GM18507 (cell line): ENCODE results near the gene SLC25A6.
"Not testable (repeated sequence)": the region's sequence is repeated elsewhere in the genome, so short reads cannot be mapped to it uniquely, and the experiment has no call there.

Experiments used
- DNase-seq: peaks from one replicate; pipeline ENCODE4 v3.0.0; 2011; ENCODE audit warnings: low read depth; ENCODE audit not compliant: insufficient read length; ENCODE audit errors: extremely low spot score
- FAIRE-seq: peaks from 2 replicates; lab custom pipeline; 2011; peaks lifted over from hg19 to GRCh38; lab: Jason Lieb, UNC

SLC25A6 gene

DNA sequence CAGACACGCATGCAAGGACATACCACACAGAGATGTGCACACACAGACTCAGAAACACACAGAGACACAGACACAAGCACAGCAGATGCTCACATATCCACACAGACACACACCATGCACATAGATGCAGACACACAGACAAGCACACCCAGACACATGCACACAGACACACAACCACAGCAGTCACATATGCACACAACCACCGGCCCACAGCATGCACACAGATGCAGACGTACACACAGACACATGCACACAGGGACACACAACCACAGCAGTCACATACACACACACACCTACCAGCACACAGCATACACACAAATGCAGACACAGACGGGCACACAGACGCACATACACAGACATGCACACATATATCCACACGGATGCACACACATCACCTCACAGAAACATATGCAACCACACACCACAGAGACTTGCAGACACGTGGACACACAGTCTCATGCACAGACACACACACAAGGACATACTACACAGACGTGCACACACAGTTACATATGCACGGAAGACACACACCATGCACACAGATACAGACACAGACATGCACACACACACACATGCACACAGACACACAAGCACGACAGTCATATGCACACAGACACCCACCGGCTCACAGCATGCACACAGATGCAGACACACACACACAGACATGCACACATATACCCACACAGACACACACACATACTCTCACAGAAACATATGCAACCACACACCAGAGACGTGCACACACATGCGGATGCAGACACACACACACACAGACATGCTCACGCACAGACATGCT is 25.2 kb upstream of the SLC25A6 start:
- no peak for DNase-seq
- FAIRE-seq: no peak

GRCh38 chrX:1416327-1416784 is 24.4 kb upstream of the SLC25A6 start:
- DNase-seq: no peak
- no peak for FAIRE-seq

GRCh38 chrX:1412551-1413161 is 20.7 kb upstream of the SLC25A6 start:
- FAIRE-seq (no peak), DNase-seq (no peak)

- no peak for DNase-seq
- FAIRE-seq: no peak
These were observed 19.4 kb upstream of the SLC25A6 start for GRCh38 chrX:1411326-1411725.

GRCh38 chrX:1407035-1407434 is 15.1 kb upstream of the SLC25A6 start:
- DNase-seq: no peak
- FAIRE-seq: no peak

DNA sequence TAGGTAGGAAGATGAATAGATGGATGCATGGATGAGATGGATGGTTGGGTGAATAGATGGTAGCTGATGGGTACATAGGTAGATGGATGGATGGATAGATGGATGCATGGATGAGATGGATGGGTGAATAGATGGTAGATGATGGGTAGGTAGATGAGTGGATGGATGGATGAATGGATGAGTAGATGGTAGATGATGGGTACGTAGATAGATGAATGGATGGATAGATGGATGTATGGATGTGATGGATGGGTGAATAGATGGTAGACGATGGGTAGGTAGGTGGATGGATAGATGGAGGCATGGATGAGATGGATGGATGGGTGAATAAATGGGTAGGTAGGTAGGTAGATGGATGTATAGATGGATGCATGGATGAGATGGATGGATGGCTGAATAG is 13.9 kb upstream of the SLC25A6 start:
- not testable (repeated sequence) for FAIRE-seq, DNase-seq

DNA sequence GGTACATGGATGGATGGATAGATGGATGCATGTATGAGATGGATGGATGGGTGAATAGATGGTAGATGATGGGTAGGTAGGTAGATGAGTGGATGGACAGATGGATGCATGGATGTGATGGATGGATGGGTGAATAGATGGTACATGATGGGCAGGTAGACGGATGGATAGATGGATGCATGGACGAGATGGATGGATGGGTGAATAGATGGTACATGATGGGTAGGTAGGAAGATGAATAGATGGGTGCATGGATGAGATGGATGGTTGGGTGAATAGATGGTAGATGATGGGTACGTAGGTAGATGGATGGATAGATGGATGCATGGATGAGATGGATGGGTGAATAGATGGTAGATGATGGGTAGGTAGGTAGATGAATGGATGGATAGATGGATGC is 12.0 kb upstream of the SLC25A6 start:
- not testable (repeated sequence) for DNase-seq, FAIRE-seq

DNA sequence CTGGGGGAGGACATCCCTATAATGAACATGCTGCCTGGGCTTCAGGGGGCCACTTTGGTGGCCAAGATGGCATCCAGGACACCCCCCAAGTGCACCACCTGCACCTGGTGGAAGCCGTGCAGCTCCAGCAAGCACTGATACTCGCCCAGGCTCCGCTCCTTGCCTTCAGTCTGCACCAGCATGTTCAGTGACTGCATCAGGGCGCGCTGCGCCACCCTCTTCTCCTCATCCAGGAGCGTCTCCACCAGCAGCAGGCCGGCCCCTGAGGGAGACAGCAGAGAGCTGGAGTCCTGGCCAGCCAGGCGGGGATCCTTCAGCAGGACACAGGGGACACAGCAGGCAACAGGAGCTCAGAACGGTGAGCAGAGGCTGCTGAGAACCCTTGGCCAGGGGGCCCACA is 11.3 kb upstream of the SLC25A6 start:
- FAIRE-seq: no peak

DNA sequence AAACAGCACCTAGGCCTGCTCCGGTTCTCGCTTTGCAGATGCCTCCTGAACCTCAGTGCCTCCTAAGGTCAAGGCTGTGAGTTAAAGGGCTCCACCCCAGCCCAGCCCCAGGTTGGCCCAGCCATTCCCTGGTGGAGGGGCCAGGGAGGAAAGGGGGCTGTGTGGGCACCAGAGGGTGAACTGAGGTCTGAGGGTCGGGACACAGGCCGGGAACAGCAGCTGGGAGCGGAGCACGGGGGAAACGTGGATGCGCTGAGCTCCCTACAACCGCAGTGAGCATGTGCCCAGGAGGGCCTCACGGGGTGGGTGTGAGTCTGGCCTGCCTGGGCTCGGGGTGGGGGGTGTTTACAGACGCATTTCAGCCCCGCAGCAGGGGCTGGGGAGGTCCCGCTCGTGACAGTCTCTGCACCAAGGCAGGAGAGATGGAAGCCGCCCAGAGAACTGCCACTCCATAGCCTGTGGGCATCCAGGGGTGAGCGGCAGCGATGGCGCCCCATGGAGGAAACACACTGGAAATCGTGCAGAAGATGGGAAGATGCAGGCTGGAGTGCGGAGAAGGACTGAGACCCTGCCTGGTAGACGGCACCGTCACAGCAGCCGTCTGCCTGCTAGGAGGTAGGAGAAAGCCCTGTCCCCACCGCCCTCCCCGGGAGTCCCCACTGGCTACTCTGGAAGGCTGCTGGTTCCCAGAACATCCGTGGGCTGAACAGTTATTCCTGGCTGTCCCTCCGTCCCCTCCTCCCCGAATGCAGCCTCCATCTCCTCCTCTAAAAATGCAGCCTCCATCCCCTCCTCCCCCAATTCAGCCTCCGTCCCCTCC is 9.9 kb upstream of the SLC25A6 start:
- DNase-seq (no peak), FAIRE-seq (no peak)

More for the DNA sequence above, 11.3 kb upstream of the SLC25A6 start:
- no peak for DNase-seq

DNA sequence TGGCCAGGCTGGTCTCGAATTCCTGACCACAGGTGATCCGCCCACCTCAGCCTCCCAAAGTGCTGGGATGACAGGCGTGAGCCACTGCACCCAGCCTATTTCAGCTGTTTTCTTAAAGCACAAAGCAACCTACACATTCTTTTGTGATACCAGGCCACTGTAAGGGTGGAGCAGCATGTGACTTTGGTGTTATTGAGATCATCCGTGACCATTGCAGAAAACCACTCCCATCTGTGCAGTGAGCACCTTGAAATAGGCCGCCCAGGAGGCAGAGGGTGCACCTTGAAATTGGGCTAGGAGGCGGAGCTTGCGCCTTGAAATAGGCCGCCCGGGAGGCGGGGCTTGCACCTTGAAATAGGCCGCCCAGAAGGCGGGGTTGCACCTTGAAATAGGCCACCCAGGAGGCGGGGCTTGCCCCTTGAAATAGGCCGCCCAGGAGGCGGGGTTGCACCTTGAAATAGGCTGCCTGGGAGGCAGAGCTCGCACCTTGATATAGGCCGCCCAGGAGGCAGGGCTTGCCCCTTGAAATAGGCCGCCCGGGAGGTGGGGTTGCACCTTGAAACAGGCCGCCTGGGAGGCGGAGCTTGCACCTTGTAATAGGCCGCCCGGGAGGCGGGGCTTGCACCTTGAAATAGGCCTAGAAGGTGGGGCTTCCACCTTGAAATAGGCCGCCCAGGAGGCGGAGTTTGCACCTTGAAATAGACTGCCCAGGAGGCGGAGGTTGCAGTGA is 9.0 kb upstream of the SLC25A6 start:
- no peak for FAIRE-seq
- DNase-seq: no peak

- no peak for DNase-seq
- no peak for FAIRE-seq
These were observed 8.1 kb upstream of the SLC25A6 start for GRCh38 chrX:1400049-1400448.

DNA sequence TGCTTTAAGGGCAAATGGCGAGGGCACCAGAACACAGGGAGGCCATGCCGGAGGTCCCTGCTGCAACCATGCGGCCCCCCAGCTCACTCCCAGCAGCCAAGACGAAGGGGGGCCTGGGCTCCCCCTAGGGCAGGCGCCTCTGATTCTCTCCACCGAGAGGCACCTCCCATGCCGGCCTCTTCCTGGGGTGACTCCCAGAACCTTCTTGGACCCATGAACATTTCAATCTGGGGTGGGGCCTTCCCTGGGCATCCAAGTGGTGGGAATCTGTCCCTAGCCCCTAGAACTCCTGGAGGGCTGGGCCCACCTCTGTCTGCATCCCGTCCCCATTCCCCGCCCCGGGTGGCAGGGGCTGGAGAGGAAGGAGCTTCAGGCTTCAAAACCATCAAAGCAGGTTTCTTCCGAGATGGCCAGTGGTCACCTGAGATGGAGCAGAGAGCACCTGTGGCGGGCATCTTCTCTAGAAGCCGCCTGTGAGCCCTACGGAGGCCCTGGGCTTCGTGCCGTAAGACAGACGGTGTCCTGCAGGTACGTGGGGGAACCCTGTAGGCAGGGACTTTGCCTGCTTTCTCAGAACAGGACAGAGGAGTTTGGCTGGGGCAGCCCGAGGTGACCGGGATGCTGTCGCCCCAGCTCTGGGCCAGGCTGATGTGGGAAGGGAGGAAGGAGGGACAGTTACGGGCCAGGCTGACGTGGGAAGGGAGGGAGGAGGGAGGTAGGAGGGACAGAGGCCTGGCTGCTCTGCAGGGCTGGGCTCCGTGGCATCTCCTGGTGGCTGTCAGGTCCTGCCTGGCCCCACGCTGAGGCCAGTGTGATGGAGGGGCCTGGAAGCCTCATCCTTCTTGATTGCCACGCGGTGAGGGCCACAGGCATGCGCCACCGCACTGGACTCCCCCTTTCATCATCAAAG is 6.8 kb upstream of the SLC25A6 start:
- DNase-seq: no peak
- no peak for FAIRE-seq

DNA sequence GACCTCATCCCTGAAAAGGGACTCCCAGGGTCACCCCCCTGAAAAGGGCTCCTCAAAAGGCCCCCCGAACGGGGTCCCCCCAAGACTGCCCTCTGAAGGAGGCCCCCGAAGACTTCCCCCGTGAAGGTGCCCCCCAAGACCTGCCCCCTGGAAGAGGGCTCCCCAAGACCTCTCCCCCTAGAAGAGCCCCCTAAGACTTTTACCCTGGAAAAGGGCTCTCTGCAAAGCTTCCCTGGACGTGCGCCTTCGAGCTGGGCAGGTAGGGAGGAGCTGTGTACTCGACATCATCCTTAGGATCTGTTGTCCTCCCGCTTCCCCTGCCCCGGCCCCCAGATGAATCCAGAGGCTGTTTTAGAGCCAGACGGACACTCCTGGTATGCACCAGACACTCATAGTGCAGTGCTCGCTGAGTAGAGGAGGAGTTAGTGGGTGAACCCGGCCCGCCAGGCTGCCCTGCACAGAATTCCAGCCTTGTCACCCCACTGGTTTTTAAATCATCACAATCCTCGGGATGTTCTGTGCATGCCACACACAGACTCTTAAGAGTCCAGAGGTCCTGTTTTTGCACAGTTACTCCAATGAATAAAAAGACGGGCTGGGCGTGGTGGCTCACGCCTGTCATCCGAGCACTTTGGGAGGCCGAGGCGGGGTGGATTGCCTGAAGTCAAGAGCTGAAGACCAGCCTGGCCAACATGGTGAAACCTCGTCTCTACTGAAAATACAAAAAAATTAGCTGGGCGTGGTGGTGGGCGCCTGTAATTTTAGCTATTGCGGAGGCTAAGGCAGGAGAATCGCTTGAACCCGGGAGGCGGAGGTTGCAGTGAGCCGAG is 5.7 kb upstream of the SLC25A6 start:
- FAIRE-seq (no peak), DNase-seq (no peak)

DNA sequence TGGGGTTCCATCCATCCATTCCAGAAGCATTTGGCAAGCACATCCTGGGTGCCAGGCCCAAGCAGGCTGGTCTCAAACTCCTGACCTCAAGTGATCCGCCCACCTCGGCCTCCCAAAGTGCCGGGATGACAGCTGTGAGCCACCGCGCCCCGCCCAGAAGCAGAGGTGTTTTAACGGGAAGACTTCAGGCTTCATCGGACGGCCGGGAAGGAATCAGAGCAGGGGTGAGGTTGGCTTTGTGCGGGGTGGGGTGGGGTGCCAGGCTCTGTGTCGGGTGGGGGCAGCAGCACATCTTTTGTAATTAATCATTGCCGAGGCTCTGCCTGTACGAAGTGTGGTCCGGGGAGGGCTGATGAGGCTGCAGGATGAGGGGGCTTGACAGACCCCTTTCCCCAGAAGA is 5.1 kb upstream of the SLC25A6 start:
- DNase-seq (no peak), FAIRE-seq (no peak)

DNA sequence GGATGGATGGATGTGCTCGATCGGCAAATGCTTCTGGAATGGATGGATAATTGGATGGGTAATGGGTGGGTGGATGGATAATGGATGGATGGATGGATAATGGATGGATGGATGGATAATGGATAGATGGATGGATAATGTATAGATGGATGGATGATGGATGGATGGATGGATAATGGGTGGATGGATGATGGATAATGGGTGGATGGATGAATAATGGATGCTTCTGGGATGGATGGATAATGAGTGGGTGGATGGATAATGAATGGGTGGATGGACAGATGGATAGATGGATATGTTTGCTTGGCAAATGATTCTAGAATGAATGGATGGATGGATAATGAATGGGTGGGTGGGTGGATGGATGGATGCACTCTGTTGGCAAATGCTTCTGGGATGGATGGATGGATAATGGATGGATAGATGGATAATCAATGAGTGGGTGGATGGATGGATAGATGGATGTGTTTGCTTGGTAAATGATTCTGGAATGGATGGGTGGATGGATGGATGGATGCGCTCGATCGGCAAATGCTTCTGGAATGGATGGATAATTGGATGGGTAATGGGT is 3.8 kb upstream of the SLC25A6 start:
- no peak for DNase-seq
- FAIRE-seq: no peak

DNA sequence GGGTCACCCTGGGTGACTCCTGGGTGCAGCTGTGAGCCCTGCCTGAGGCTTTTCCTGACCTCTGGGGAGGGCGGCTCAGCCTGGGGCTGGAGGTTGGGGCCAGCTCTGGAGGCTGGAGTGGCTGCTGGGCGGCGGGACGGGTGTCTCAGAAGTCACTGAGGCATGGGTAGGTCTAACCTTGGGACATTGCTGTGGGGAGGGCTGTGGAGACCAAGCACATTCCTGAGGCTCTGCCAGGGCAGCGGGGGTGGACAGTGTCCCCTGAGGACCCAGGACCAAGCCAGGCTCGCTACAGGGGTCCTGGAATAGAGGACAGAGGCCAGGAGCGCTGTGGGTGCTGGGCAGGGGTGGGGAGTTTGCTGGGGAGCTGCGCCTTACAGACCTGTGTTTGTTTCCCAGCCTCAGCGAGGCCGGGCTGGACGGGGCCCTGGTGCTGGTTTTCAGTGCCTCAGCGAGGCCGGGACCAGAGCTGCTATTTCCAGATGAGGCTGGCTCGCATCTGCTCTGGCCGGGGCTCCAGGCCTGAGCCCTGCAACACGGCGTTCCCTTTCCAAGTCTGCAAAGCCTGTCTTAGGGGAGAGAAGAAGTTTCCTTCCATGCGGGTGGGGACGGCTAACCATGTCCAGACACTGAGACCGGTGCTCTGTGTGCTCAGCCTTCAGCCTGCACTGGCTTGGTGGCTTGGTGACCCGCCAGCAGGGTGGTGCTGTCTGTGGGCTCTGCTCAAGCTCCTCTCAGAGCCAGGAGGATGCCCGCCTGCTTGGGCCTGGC is 3.0 kb upstream of the SLC25A6 start:
- DNase-seq (no peak), FAIRE-seq (no peak)
